ENCODE results near the gene CCT6A. TPM values are rescaled to one million over a fixed set of nuclear protein-coding genes. Genes with fewer than 3 reads are reported as not detected.
"Not testable (repeated sequence)": the region's sequence is repeated elsewhere in the genome, so short reads cannot be mapped to it uniquely, and the experiment has no call there.

The CCT6A gene
- total RNA-seq, 2 donors from 2014 or later: 122 to 131 TPM

- peak overlapping the region; percentile 85 to 96 for H3K4me3 Mint-ChIP-seq
- H3K27ac Mint-ChIP-seq: peak overlapping the region; percentile 89
- H3K36me3 Mint-ChIP-seq (ENCODE audit: insufficient read depth in 2 of 2): peaks cover 4 to 10% of the 10 kb centered on the region in 2 donors
- peak; percentile 97 to 98 for ATAC-seq (replicated peaks in 1 of 2)
- no peaks in the 10 kb centered on the region for H3K9me3 Mint-ChIP-seq
- peak; percentile 79 to 81 for DNase-seq
- peaks cover 19% of the 10 kb centered on the region for H3K4me1 Mint-ChIP-seq (ENCODE audit: low read depth)
- H3K27me3 Mint-ChIP-seq (ENCODE audit: low read depth): no peaks in the 10 kb centered on the region
These were observed 17.7 kb upstream of the CCT6A start for GRCh38 chr7:56033671-56034432.

- Mint-ChIP-seq H3K4me3 (no peak overlapping the region), H3K27ac (no peak overlapping the region), H3K36me3 (ENCODE audit: insufficient read depth in 2 of 2) (peaks cover 0 to 2% of the 10 kb centered on the region in 2 donors), H3K4me1 (ENCODE audit: low read depth) (no peaks in the 10 kb centered on the region), H3K27me3 (ENCODE audit: low read depth) (no peaks in the 10 kb centered on the region), H3K9me3 (no peaks in the 10 kb centered on the region)
- ATAC-seq (replicated peaks in 1 of 2) (no peak), DNase-seq (no peak)
These were observed 10.8 kb upstream of the CCT6A start for GRCh38 chr7:56040730-56041129.

GRCh38 chr7:56045758-56046157 is 5.8 kb upstream of the CCT6A start:
- not testable (repeated sequence) for H3K4me3 Mint-ChIP-seq; H3K27me3 Mint-ChIP-seq (ENCODE audit: low read depth); DNase-seq; H3K36me3 Mint-ChIP-seq (ENCODE audit: insufficient read depth in 2 of 2); H3K27ac Mint-ChIP-seq; H3K9me3 Mint-ChIP-seq; ATAC-seq (replicated peaks in 1 of 2)
- peaks cover 26% of the 10 kb centered on the region for H3K4me1 Mint-ChIP-seq (ENCODE audit: low read depth)

- Mint-ChIP-seq H3K27me3 (ENCODE audit: low read depth) (no peaks in the 10 kb centered on the region), H3K36me3 (ENCODE audit: insufficient read depth in 2 of 2) (peaks cover 3% of the 10 kb centered on the region in 2 donors), H3K27ac (no peak overlapping the region), H3K4me3 (no peak overlapping the region), H3K4me1 (ENCODE audit: low read depth) (peaks cover 29% of the 10 kb centered on the region), H3K9me3 (no peaks in the 10 kb centered on the region)
- DNase-seq (no peak), ATAC-seq (replicated peaks in 1 of 2) (no peak)
These were observed 4.7 kb upstream of the CCT6A start for GRCh38 chr7:56046721-56047445.

- DNase-seq; H3K4me3 Mint-ChIP-seq; ATAC-seq (replicated peaks in 1 of 2); H3K9me3 Mint-ChIP-seq; H3K27me3 Mint-ChIP-seq (ENCODE audit: low read depth); H3K36me3 Mint-ChIP-seq (ENCODE audit: insufficient read depth in 2 of 2); H3K27ac Mint-ChIP-seq: not testable (repeated sequence)
- H3K4me1 Mint-ChIP-seq (ENCODE audit: low read depth): peaks cover 29% of the 10 kb centered on the region
These were observed 4.0 kb upstream of the CCT6A start for GRCh38 chr7:56047446-56048116.

GRCh38 chr7:56048245-56048644 is 3.3 kb upstream of the CCT6A start:
- H3K27ac Mint-ChIP-seq: no peak overlapping the region
- H3K4me1 Mint-ChIP-seq (ENCODE audit: low read depth): peaks cover 35% of the 10 kb centered on the region
- ATAC-seq (replicated peaks in 1 of 2) (no peak), DNase-seq (no peak)
- peaks cover 2 to 5% of the 10 kb centered on the region in 2 donors for H3K36me3 Mint-ChIP-seq (ENCODE audit: insufficient read depth in 2 of 2)
- H3K27me3 Mint-ChIP-seq (ENCODE audit: low read depth): no peaks in the 10 kb centered on the region
- no peak overlapping the region for H3K4me3 Mint-ChIP-seq
- no peaks in the 10 kb centered on the region for H3K9me3 Mint-ChIP-seq

GRCh38 chr7:56048763-56049162 is 2.8 kb upstream of the CCT6A start:
- not testable (repeated sequence) for H3K27ac Mint-ChIP-seq; ATAC-seq (replicated peaks in 1 of 2); DNase-seq; H3K27me3 Mint-ChIP-seq (ENCODE audit: low read depth); H3K9me3 Mint-ChIP-seq; H3K4me3 Mint-ChIP-seq; H3K36me3 Mint-ChIP-seq (ENCODE audit: insufficient read depth in 2 of 2)
- H3K4me1 Mint-ChIP-seq (ENCODE audit: low read depth): peaks cover 40% of the 10 kb centered on the region

- ATAC-seq (replicated peaks in 1 of 2): no peak
These were observed 569 bp upstream of the CCT6A start for GRCh38 chr7:56051053-56051338.

GRCh38 chr7:56053379-56053778 is 1.8 kb downstream of the CCT6A start:
- Mint-ChIP-seq H3K27me3 (ENCODE audit: low read depth) (no peaks in the 10 kb centered on the region), H3K4me3 (peak overlapping the region; percentile 85 to 94), H3K9me3 (no peaks in the 10 kb centered on the region), H3K4me1 (ENCODE audit: low read depth) (peaks cover 73% of the 10 kb centered on the region), H3K27ac (peak overlapping the region; percentile 91), H3K36me3 (ENCODE audit: insufficient read depth in 2 of 2) (peaks cover 9 to 33% of the 10 kb centered on the region in 2 donors)
- no peak for DNase-seq
- no peak for ATAC-seq (replicated peaks in 1 of 2)

More at GRCh38 chr7:56051053-56051338, 569 bp upstream of the CCT6A start:
- peaks cover 5 to 19% of the 10 kb centered on the region in 2 donors for H3K36me3 Mint-ChIP-seq (ENCODE audit: insufficient read depth in 2 of 2)
- DNase-seq: no peak
- H3K4me1 Mint-ChIP-seq (ENCODE audit: low read depth): peaks cover 59% of the 10 kb centered on the region
- no peaks in the 10 kb centered on the region for H3K9me3 Mint-ChIP-seq
- H3K27me3 Mint-ChIP-seq (ENCODE audit: low read depth): no peaks in the 10 kb centered on the region
- H3K4me3 Mint-ChIP-seq: peak overlapping the region; percentile 91 to 94
- peak overlapping the region; percentile 90 for H3K27ac Mint-ChIP-seq

- peaks cover 10 to 33% of the 10 kb centered on the region in 2 donors for H3K36me3 Mint-ChIP-seq (ENCODE audit: insufficient read depth in 2 of 2)
- peak overlapping the region; percentile 69 to 94 for H3K4me3 Mint-ChIP-seq
- H3K27ac Mint-ChIP-seq: peak overlapping the region; percentile 91
- DNase-seq (no peak), ATAC-seq (replicated peaks in 1 of 2) (no peak)
- H3K4me1 Mint-ChIP-seq (ENCODE audit: low read depth): peaks cover 72% of the 10 kb centered on the region
- H3K27me3 Mint-ChIP-seq (ENCODE audit: low read depth): no peaks in the 10 kb centered on the region
- no peaks in the 10 kb centered on the region for H3K9me3 Mint-ChIP-seq
These were observed 2.4 kb downstream of the CCT6A start for GRCh38 chr7:56053993-56054392.

- no peak for ATAC-seq (replicated peaks in 1 of 2)
- peak overlapping the region; percentile 12 to 61 for H3K4me3 Mint-ChIP-seq
- peak overlapping the region; percentile 95 for H3K27ac Mint-ChIP-seq
- peaks cover 11 to 35% of the 10 kb centered on the region in 2 donors for H3K36me3 Mint-ChIP-seq (ENCODE audit: insufficient read depth in 2 of 2)
- H3K9me3 Mint-ChIP-seq: no peaks in the 10 kb centered on the region
- no peak for DNase-seq
- H3K4me1 Mint-ChIP-seq (ENCODE audit: low read depth): peaks cover 62% of the 10 kb centered on the region
- no peaks in the 10 kb centered on the region for H3K27me3 Mint-ChIP-seq (ENCODE audit: low read depth)
These were observed 10.8 kb downstream of the CCT6A start for GRCh38 chr7:56062382-56062781.

GRCh38 chr7:56063500-56063881 is 11.9 kb downstream of the CCT6A start:
- Mint-ChIP-seq H3K27me3 (ENCODE audit: low read depth) (no peaks in the 10 kb centered on the region), H3K27ac (peak overlapping the region; percentile 95), H3K4me1 (ENCODE audit: low read depth) (peaks cover 53% of the 10 kb centered on the region), H3K9me3 (no peaks in the 10 kb centered on the region), H3K36me3 (ENCODE audit: insufficient read depth in 2 of 2) (peaks cover 14 to 28% of the 10 kb centered on the region in 2 donors), H3K4me3 (peak overlapping the region; percentile 91 to 92)
- no peak for DNase-seq
- ATAC-seq (replicated peaks in 1 of 2): no peak

Data from activated T-cell treated with anti-CD3 and anti-CD28 coated beads, Interleukin-2, amount 50 U/mL, for 72 hours (primary cell).